HFF-Myc (cell line): ENCODE data around the gene DHRS3.

Source experiments
- DNase-seq: peaks from one replicate; pipeline ENCODE4 v3.0.0-alpha.2; 2011; ENCODE audit warnings: low read depth; ENCODE audit errors: extremely low read depth
- H3K4me3 ChIP-seq: replicated peaks from 2 replicates; pipeline ENCODE4 v1.5.1; 2011; ENCODE audit warnings: low read depth, mild to moderate bottlenecking, control low read depth, low read length
- CTCF ChIP-seq: IDR thresholded peaks from 2 replicates; pipeline ENCODE4 v1.5.1; 2012; ENCODE audit warnings: mild to moderate bottlenecking, low read depth, low read length, control low read depth; ENCODE audit errors: missing control alignments

The DHRS3 gene

GRCh38 chr1:12593621-12594066, 24.4 kb downstream of the DHRS3 start:
- H3K4me3 ChIP-seq = no peak overlapping the region
- DNase-seq = no peak
- no peak for TF ChIP-seq CTCF

GRCh38 chr1:12592496-12592895, 25.5 kb downstream of the DHRS3 start:
- DNase-seq = no peak
- H3K4me3 ChIP-seq = no peak overlapping the region
- TF ChIP-seq CTCF = no peak

- no peak overlapping the region for H3K4me3 ChIP-seq
- TF ChIP-seq CTCF = no peak
- DNase-seq = no peak
Observed at GRCh38 chr1:12591267-12591938, 26.6 kb downstream of the DHRS3 start.

- no peak overlapping the region for H3K4me3 ChIP-seq
- no peak for DNase-seq
- TF ChIP-seq CTCF = no peak
Observed at GRCh38 chr1:12588695-12589094, 29.3 kb downstream of the DHRS3 start.

GRCh38 chr1:12587981-12588640, 29.9 kb downstream of the DHRS3 start:
- no peak for TF ChIP-seq CTCF
- no peak for DNase-seq
- no peak overlapping the region for H3K4me3 ChIP-seq

- TF ChIP-seq CTCF = no peak
- no peak for DNase-seq
- no peak overlapping the region for H3K4me3 ChIP-seq
Observed at GRCh38 chr1:12585951-12586942, 31.8 kb downstream of the DHRS3 start.
